ENCODE results near the gene LINGO1. TPM values are rescaled to one million over a fixed set of nuclear protein-coding genes. Genes with fewer than 3 reads are reported as not detected.

The LINGO1 gene
- total RNA-seq, 2 donors from 2014 or later, result 0.78 to 0.99 TPM

DNA sequence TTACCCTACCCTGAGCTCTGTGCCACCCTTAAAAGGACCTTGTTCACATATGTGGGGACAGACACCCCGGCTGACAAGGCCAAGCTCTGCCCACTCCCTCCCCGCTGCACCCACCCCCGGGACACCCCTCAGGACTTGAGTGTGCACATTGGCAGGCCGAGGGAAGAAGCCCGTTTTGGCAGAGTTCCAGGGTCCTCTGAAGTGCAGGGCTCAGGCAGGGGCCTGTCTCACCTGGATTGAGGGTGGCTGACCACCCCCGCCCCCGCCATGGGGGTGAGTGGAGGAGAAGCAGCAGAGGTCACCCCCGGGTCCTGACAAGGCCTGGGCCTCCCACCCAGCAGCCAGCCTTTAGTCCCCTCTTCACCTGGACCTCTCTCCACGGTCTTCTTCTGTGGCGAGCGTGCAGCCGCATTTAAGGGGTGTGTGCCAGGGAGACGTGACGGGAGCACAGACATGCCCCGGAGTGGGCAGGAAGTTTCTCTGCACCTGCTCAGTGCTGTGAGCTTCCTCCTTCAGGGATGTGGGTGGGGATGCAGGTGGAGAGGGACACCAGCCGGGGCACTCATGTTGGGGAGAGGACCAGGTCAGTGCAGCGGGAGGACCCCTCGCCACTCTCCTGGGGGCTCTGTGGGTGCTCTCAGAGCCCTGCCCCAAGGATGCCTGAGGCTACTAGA lies 50.7 kb downstream of the LINGO1 start:
- intact Hi-C loops (cut with DNase I), result no loop called here
- TF ChIP-seq POLR2A (IDR thresholded peaks at IDR 0.05), result no peak
- TF ChIP-seq, protein P1, sequence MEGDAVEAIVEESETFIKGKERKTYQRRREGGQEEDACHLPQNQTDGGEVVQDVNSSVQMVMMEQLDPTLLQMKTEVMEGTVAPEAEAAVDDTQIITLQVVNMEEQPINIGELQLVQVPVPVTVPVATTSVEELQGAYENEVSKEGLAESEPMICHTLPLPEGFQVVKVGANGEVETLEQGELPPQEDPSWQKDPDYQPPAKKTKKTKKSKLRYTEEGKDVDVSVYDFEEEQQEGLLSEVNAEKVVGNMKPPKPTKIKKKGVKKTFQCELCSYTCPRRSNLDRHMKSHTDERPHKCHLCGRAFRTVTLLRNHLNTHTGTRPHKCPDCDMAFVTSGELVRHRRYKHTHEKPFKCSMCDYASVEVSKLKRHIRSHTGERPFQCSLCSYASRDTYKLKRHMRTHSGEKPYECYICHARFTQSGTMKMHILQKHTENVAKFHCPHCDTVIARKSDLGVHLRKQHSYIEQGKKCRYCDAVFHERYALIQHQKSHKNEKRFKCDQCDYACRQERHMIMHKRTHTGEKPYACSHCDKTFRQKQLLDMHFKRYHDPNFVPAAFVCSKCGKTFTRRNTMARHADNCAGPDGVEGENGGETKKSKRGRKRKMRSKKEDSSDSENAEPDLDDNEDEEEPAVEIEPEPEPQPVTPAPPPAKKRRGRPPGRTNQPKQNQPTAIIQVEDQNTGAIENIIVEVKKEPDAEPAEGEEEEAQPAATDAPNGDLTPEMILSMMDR (IDR thresholded peaks at IDR 0.05), result no peak
- 46 to 75% methylated on average over 4 to 18 of the region's 18 CpGs for WGBS, 2 donors

DNA sequence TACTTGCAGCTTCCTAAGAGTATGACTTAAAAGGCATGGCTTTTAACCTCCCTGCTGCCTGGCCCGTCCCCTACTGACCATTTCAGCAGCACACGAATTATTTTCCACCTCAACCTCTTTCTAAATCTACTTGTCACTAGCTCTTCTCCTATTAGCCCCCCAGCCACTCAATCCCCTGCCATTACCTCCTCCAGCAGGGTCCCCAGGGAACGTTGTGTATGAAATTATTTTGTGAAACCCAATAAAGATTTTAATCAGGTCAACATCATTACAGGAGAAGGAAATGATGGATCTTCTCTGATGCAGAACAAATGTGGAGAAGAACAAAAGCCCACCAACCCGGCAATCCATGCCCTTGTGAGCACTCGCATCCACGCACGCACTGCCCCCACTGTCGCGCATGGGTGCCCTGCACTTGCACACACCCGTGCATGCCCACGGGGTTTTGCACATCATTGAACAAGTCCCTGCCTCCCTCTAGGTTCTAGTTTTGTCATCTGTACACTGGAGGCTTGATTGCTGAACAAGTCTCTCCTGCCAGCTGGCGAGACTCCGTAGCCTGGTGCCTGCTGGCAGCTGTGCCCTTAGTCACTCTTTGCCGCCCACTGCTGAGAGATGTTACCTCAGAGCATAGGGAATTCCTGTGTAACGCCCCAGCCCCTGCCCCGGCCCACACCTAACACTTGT lies 51.6 kb downstream of the LINGO1 start:
- Histone ChIP-seq H3K27ac (no peak overlapping the region), H3K27me3 (no peaks in the 10 kb centered on the region), H3K9me3 (no peaks in the 10 kb centered on the region), H3K4me1 (no peaks in the 10 kb centered on the region), H3K36me3 (replicated peaks in 1 of 2; ENCODE audit: insufficient read depth in 1 of 2, low read depth in 2 of 2) (no peaks in the 10 kb centered on the region), H3K4me3 (no peak overlapping the region)
- intact Hi-C loops (cut with DNase I), result no loop called here
- 68 to 80% methylated on average over 11 to 16 of the region's 16 CpGs for WGBS, 2 donors
- no peak for ATAC-seq
- DNase-seq, result peak in 2 of 4 donors; percentile 41 to 56
- no peak for TF ChIP-seq POLR2A (IDR thresholded peaks at IDR 0.05)
- TF ChIP-seq, protein P1 (IDR thresholded peaks at IDR 0.05), result no peak

More for the DNA sequence above, 50.7 kb downstream of the LINGO1 start:
- no peak overlapping the region for H3K4me3 ChIP-seq
- no peak overlapping the region for H3K27ac ChIP-seq
- DNase-seq (no peak), ATAC-seq (no peak)
- no peaks in the 10 kb centered on the region for H3K36me3 ChIP-seq (replicated peaks in 1 of 2; ENCODE audit: insufficient read depth in 1 of 2, low read depth in 2 of 2)
- H3K27me3 ChIP-seq, result no peaks in the 10 kb centered on the region
- H3K4me1 ChIP-seq, result no peaks in the 10 kb centered on the region
- H3K9me3 ChIP-seq, result no peaks in the 10 kb centered on the region

DNA sequence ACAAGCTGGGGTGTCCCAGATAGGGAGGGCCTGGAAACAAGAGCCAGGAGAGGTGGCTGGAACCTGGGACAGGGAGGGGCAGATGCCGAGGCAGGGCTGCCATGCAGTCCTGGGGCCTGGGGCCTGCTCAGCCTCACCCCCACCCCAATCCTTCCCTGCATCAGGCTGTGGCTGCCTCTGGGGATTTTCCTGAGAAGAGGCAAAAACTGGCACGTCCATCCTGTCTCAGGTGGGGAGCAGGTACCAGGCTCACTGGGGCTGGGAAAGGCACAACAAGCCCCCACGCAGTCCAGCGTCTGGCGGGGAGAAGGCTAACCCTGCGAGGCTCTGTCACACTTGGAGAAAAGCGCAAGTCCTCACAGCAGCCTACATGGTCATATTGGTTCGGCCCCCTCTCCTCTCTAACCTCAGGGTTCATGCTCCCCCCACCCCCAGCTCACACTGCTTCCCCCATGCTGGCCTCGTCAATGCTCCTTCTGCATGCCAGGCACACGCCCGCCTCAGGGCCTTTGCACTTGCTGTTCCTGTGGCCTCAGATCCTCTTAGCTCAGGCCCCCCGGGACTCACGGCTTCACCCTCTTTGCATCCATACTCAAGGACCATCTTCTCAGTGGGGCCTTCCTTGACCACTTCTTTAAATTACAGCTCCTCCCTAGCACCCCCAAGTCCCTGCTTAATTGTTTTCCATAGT lies 53.1 kb downstream of the LINGO1 start:
- H3K4me1 ChIP-seq, result no peaks in the 10 kb centered on the region
- DNase-seq (no peak), ATAC-seq (no peak)
- no peaks in the 10 kb centered on the region for H3K36me3 ChIP-seq (replicated peaks in 1 of 2; ENCODE audit: insufficient read depth in 1 of 2, low read depth in 2 of 2)
- H3K4me3 ChIP-seq, result no peak overlapping the region
- intact Hi-C loops (cut with DNase I), result no loop called here
- no peak overlapping the region for H3K27ac ChIP-seq
- no peaks in the 10 kb centered on the region for H3K9me3 ChIP-seq
- no peak for TF ChIP-seq POLR2A (IDR thresholded peaks at IDR 0.05)
- TF ChIP-seq, protein P1 (IDR thresholded peaks at IDR 0.05), result no peak
- no peaks in the 10 kb centered on the region for H3K27me3 ChIP-seq
- 94 to 97% methylated on average over 12 to 13 of the region's 13 CpGs for WGBS, 2 donors

DNA sequence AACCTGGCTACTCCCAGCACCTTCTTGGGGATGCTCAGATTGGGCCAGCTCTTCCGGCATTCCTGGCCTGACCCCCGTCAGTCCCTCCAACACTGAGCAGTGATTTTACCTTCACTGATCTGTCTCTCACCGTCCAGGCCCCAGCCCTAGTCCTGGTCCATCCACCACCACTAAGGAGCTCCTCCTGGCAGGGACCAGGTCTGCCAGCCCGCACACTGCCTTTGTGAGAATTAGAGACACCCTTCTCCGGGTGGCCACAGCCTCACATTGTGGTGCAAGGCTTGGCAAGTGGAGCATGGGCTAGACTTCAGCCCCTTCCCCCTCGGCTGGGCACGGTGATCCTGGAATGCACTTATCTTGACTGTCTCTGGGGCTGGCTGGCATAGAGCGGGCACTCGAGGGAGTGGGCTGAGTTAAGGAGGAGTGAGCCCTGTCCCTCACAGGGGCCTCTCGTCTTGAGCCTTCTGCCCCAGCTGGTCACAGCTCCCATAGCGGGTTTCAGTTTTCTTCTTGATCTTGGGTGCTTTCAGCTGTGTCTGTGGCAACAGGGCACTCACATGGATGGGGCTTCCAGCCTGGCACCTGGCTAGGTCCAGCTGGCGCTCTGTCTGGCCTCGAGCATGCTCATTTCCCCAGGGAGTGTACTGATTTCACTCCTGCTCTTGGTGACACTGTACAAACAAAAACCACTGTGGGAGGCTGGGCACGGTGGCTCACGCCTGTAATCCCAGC lies 53.9 kb downstream of the LINGO1 start:
- intact Hi-C loops (cut with DNase I), result no loop called here
- Histone ChIP-seq H3K4me3 (no peak overlapping the region), H3K9me3 (no peaks in the 10 kb centered on the region), H3K4me1 (no peaks in the 10 kb centered on the region), H3K36me3 (replicated peaks in 1 of 2; ENCODE audit: insufficient read depth in 1 of 2, low read depth in 2 of 2) (no peaks in the 10 kb centered on the region), H3K27me3 (no peaks in the 10 kb centered on the region), H3K27ac (no peak overlapping the region)
- DNase-seq (no peak), ATAC-seq (peak; percentile 18)
- TF ChIP-seq, protein P1 (IDR thresholded peaks at IDR 0.05), result no peak
- TF ChIP-seq POLR2A (IDR thresholded peaks at IDR 0.05), result no peak
- WGBS, 2 donors, result 75 to 86% methylated on average over 15 of the region's 15 CpGs
